Hematopoietic multipotent progenitor cell treated with erythropoietin and hydrocortisone succinate and interleukin-3 and kit ligand, for 4 days (in vitro differentiated cells): ENCODE results near the gene CPEB1.
"Not testable (repeated sequence)": the region's sequence is repeated elsewhere in the genome, so short reads cannot be mapped to it uniquely, and the experiment has no call there.

Experiments
- DNase-seq: peaks from one replicate; pipeline ENCODE4 v3.0.0-alpha.2; 2015

Gene CPEB1

GRCh38 chr15:82502700-82503339 is 144.3 kb downstream of the CPEB1 start:
- DNase-seq = not testable (repeated sequence)

- not testable (repeated sequence) for DNase-seq
These were observed 146.4 kb downstream of the CPEB1 start for GRCh38 chr15:82500772-82501171.

GRCh38 chr15:82497978-82498377 is 149.2 kb downstream of the CPEB1 start:
- DNase-seq = not testable (repeated sequence)
